Measurements from ENCODE around the gene APOBEC3G.

DNA sequence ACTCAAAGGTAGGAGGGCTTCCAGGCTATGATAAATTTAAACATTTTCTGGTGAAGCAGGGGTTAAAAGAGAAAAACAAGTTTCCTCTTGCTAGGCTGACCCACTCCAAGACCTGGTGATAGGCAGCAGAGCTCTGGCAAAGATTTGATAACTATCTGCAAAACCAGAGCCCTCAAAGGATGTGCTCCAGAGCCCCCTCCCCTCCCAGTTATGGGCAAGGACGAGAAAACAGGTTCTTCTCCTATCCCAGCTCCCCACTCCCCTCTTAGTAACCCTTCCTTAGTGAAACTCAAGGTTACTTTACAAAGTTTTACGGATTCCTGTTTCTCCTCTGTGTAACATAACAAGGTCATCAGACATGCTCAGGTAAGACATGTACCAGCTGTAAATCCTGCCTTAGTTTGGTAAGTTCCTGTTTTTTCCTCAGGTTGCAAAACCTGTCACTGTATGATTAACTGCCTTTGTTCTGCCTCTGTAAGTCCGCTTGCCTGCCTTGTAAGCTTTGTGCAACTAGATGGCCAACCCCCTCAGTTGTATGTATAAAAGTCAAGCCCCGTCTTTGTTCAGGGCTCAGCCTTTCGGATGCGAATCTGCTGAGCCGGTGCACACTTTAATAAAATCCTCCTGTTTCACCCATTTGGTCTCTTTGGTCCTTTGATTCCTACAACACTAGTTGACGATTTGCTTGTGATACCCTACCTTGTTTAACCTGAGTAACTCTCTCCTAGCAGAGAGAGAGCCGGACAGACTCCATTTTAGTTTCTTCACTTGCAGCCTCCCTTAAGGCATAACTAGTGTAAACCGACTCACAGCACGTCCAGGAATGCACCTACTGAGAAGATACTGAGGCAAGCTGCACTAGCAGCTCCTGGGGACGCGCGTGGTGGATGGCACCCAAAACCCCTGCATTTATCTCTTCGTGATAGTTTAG, 33.8 kb downstream of the APOBEC3G start:
- TF ChIP-seq POLR2A (IDR thresholded peaks at IDR 0.05; ENCODE audit: low read depth) (no peak), POLR2AphosphoS5 (IDR thresholded peaks at IDR 0.05) (no peak)
- TF ChIP-seq, protein P1, sequence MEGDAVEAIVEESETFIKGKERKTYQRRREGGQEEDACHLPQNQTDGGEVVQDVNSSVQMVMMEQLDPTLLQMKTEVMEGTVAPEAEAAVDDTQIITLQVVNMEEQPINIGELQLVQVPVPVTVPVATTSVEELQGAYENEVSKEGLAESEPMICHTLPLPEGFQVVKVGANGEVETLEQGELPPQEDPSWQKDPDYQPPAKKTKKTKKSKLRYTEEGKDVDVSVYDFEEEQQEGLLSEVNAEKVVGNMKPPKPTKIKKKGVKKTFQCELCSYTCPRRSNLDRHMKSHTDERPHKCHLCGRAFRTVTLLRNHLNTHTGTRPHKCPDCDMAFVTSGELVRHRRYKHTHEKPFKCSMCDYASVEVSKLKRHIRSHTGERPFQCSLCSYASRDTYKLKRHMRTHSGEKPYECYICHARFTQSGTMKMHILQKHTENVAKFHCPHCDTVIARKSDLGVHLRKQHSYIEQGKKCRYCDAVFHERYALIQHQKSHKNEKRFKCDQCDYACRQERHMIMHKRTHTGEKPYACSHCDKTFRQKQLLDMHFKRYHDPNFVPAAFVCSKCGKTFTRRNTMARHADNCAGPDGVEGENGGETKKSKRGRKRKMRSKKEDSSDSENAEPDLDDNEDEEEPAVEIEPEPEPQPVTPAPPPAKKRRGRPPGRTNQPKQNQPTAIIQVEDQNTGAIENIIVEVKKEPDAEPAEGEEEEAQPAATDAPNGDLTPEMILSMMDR (IDR thresholded peaks at IDR 0.05) = no peak

All from esophagus muscularis mucosa (tissue), 3 donors.